Activated CD8-positive, alpha-beta T cell treated with anti-CD3 and anti-CD28 coated beads for 36 hours (primary cell): ENCODE results near the gene RBM28. TPM values are rescaled to one million over a fixed set of nuclear protein-coding genes. Genes with fewer than 3 reads are reported as not detected.

ENCODE experiments used
- ATAC-seq: fragments of 200-7000 bp; cut with Tn5 transposase; one replicate; pipeline ENCODE4 v1.10.0; 2021; ENCODE audit warnings: mild to moderate bottlenecking, moderate library complexity
- CTCF ChIA-PET: fragments of 350-600 bp; sonication (Branson Sonifier 250); formaldehyde crosslinking; loops from one replicate; lab custom pipeline; 2021; ENCODE audit warnings: antibody characterized with exemption; lab: Charles Lee
- POLR2A ChIA-PET: fragments of 350-600 bp; sonication (Branson Sonifier 250); formaldehyde crosslinking; loops from one replicate; lab custom pipeline; 2021; ENCODE audit warnings: antibody characterized with exemption; lab: Charles Lee
- DNase-seq: peaks from one replicate; pipeline ENCODE4 v3.0.0-alpha.2; 2020
- H3K27ac Mint-ChIP-seq: one replicate; pipeline ENCODE4 v1.8.0; 2021; ENCODE audit warnings: mild to moderate bottlenecking, mixed read lengths
- H3K27me3 Mint-ChIP-seq: one replicate; pipeline ENCODE4 v1.8.0; 2021; ENCODE audit warnings: mixed read lengths
- H3K36me3 Mint-ChIP-seq: one replicate; pipeline ENCODE4 v1.8.0; 2021; ENCODE audit warnings: low read depth, mixed read lengths
- H3K4me1 Mint-ChIP-seq: one replicate; pipeline ENCODE4 v1.8.0; 2021; ENCODE audit warnings: low read depth, mixed read lengths
- H3K4me3 Mint-ChIP-seq: one replicate; pipeline ENCODE4 v1.8.0; 2021; ENCODE audit warnings: mild to moderate bottlenecking, moderate library complexity, mixed read lengths
- H3K9me3 Mint-ChIP-seq: one replicate; pipeline ENCODE4 v1.8.0; 2021; ENCODE audit warnings: mixed read lengths
- intact Hi-C: fragments of 100-400 bp; cut with micrococcal nuclease; formaldehyde crosslinking; loops from one replicate; pipeline ENCODE4 v1.10.0; 2022
- total RNA-seq, 2 experiments: library from RNA; stranded (reverse); gene quantifications; one replicate each; pipeline ENCODE4 v1.2.3, GENCODE V29; 2021
- TF ChIP-seq, protein P1 (sequence below): fragments of 200-600 bp; IDR thresholded peaks from one replicate; pipeline ENCODE4 v1.8.0; 2022; ENCODE audit warnings: antibody characterized with exemption, mild to moderate bottlenecking

The RBM28 gene, protein sequence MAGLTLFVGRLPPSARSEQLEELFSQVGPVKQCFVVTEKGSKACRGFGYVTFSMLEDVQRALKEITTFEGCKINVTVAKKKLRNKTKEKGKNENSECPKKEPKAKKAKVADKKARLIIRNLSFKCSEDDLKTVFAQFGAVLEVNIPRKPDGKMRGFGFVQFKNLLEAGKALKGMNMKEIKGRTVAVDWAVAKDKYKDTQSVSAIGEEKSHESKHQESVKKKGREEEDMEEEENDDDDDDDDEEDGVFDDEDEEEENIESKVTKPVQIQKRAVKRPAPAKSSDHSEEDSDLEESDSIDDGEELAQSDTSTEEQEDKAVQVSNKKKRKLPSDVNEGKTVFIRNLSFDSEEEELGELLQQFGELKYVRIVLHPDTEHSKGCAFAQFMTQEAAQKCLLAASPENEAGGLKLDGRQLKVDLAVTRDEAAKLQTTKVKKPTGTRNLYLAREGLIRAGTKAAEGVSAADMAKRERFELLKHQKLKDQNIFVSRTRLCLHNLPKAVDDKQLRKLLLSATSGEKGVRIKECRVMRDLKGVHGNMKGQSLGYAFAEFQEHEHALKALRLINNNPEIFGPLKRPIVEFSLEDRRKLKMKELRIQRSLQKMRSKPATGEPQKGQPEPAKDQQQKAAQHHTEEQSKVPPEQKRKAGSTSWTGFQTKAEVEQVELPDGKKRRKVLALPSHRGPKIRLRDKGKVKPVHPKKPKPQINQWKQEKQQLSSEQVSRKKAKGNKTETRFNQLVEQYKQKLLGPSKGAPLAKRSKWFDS
- 10 to 100 TPM; 55.3 to 55.6 TPM for total RNA-seq

DNA sequence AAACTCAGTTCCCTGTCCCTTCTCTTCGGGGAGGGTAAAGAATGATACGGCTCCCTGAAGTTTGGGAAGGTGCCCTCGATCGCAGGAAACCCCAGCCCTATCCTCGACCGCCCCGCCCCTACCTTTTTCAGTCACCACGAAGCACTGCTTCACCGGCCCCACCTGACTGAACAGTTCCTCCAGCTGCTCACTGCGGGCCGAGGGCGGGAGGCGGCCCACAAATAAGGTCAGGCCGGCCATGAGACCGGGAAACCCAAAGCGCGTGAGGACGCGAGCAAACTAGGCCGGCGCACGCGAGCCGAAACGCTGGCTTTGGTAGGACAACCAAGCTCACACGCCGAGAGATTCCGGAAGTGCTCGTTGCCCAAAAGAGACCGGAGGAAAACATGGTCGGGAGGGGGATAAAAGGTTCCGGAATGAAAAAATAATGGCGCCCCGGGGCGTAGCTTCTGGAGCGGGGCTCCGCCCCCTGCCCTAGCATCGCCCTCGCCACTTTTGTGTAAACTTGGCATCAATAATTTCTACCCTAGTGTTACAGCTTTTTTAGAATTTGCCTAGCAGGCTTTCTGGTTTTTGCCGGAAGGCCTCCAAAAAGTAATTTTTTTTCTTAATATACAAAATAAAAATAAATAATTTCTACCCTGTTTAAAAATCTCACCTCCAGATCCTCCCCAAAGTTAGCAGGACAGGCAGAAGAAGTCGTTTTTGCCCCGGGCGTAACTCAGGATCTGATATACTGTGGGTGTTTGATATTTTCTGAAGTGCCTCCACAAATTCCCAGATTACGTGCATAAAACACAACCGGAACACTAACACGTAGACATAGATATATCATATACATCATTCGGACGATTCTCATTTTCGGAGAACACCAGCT is at the start of gene RBM28:
Gene RBM28, minus strand, starts transcription at position 355 of the 877 bp plus-strand sequence. Its CDS starts 115 bp downstream, at position 240.
- intact Hi-C loops: no loop called here
- H3K36me3 Mint-ChIP-seq: peaks cover 5% of the 10 kb centered on the region
- POLR2A ChIA-PET: interaction anchor here (0.6 to 2.1 kb wide), 9 partner anchors 14 to 270 kb away, joined by 3 to 11 read pairs (median 4); partner anchors contain the start of gene METTL2B
- ATAC-seq: peak; percentile 97
- peaks cover 3% of the 10 kb centered on the region for H3K27me3 Mint-ChIP-seq
- DNase-seq: peak; percentile 90
- TF ChIP-seq, protein P1, sequence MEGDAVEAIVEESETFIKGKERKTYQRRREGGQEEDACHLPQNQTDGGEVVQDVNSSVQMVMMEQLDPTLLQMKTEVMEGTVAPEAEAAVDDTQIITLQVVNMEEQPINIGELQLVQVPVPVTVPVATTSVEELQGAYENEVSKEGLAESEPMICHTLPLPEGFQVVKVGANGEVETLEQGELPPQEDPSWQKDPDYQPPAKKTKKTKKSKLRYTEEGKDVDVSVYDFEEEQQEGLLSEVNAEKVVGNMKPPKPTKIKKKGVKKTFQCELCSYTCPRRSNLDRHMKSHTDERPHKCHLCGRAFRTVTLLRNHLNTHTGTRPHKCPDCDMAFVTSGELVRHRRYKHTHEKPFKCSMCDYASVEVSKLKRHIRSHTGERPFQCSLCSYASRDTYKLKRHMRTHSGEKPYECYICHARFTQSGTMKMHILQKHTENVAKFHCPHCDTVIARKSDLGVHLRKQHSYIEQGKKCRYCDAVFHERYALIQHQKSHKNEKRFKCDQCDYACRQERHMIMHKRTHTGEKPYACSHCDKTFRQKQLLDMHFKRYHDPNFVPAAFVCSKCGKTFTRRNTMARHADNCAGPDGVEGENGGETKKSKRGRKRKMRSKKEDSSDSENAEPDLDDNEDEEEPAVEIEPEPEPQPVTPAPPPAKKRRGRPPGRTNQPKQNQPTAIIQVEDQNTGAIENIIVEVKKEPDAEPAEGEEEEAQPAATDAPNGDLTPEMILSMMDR: no peak
- CTCF ChIA-PET: interaction anchor here (0.6 to 11.7 kb wide), 12 partner anchors 9 to 117 kb away, joined by 3 to 264 read pairs (median 6); no protein-coding TSS in a partner anchor
- H3K4me3 Mint-ChIP-seq: peak within 1 kb of the TSS; percentile 85
- H3K4me1 Mint-ChIP-seq: peaks cover 26% of the 10 kb centered on the region
- peak within 1 kb of the TSS; percentile 93 for H3K27ac Mint-ChIP-seq
- H3K9me3 Mint-ChIP-seq: no peaks in the 10 kb centered on the region

DNA sequence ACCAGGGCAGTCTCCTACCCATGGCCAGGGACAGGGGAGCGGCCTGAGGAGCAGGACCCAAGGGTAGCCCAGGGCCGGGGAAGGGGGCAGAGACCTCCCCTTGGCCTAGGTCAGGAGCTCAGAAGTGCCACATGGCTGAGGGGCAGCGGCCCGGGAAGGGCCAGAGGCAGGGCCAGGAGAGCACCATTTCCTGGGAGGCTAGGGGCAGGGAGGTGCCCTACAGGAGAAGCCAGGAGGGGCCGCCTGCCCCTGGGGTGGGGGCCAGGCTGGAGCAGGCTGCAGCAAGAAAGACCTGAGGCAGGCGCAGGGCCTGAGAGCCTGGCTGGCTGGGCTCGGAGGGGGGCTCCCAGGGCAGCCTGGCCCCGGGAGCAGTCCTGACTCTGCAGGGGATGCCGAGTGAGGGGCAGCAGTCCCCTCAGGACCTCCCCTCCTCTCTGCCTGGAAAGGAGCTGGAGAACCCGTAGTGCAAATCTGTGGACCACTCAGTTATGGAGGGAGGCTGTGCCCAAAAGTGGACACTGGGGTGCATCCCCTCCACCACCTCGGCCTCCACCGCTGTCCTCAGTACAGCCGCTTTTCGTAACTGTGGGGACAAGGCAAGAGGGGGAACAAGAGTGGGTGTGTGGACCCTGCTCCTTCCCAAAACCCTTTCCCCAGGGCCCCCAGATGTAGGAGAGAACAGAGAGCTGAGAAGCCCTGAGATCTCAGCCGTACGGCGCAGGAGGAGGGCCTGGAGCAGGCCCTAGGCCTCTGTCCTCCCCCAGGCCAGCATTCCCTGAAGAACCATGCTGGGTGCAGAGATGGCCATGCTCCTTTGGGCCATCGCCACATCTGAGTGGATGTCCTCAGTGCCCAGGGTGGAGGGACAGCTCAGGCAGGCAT is 49.0 kb upstream of the RBM28 start:
- ATAC-seq (no peak), DNase-seq (no peak)
- TF ChIP-seq, protein P1: no peak
- no peaks in the 10 kb centered on the region for H3K9me3 Mint-ChIP-seq
- H3K27me3 Mint-ChIP-seq: no peaks in the 10 kb centered on the region
- H3K36me3 Mint-ChIP-seq: peaks cover 14% of the 10 kb centered on the region
- ChIA-PET CTCF (interaction anchor here (8.7 to 9.4 kb wide), 2 partner anchors 33 to 47 kb away, joined by 84 to 264 read pairs; partner anchors contain the start of gene RBM28), POLR2A (no interaction called here)
- no peak overlapping the region for H3K27ac Mint-ChIP-seq
- H3K4me3 Mint-ChIP-seq: no peak overlapping the region
- no peaks in the 10 kb centered on the region for H3K4me1 Mint-ChIP-seq
- intact Hi-C loops: no loop called here

DNA sequence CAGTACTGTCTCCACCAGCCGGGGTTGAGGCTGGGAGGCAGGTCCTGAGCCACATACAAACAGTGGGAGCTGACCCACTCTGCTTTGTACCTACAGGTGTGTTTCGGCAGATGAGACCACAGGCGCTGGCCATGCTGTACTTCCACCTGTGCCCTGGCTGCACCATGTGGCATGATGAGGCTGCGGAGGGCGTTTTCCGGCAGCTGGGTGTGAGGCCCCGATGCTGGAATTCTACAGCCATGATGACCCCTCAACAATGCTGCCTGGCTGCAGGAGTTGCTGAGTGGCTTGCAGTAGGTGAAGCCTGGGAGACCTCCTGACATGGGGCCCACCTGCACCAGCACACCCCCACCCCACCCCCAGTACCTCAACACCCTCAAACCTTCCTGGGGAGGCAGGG is 48.1 kb upstream of the RBM28 start:
- Mint-ChIP-seq H3K4me3 (no peak overlapping the region), H3K9me3 (no peaks in the 10 kb centered on the region), H3K36me3 (peaks cover 5% of the 10 kb centered on the region), H3K27ac (no peak overlapping the region), H3K4me1 (no peaks in the 10 kb centered on the region), H3K27me3 (no peaks in the 10 kb centered on the region)
- ChIA-PET CTCF (interaction anchor here (0.8 to 9.4 kb wide), 6 partner anchors 11 to 70 kb away, joined by 3 to 264 read pairs (median 12); partner anchors contain the start of gene RBM28), POLR2A (interaction anchor here (1.3 kb wide), 1 partner anchor 14 kb away, joined by 3 read pairs; no protein-coding TSS in a partner anchor)
- no peak for DNase-seq
- TF ChIP-seq, protein P1: no peak
- no peak for ATAC-seq
- intact Hi-C loops: no loop called here
